GM18502 (cell line): ENCODE measurements around the gene CBL.
A peak's percentile ranks its signal among the peaks of the same experiment; 100 is the strongest.
"Not testable (repeated sequence)": the region's sequence is repeated elsewhere in the genome, so short reads cannot be mapped to it uniquely, and the experiment has no call there.

Experiments used
- ATAC-seq: cut with Tn5 transposase; IDR thresholded peaks from one replicate; pipeline ENCODE4 v1.9.1; 2021; ENCODE audit warnings: mild to moderate bottlenecking; ENCODE audit not compliant: unreplicated experiment, poor library complexity

CBL gene

GRCh38 chr11:119206511-119207414 is 624 bp downstream of the CBL start:
- ATAC-seq: peak; percentile 23

GRCh38 chr11:119207415-119207960 is 1.3 kb downstream of the CBL start:
- no peak for ATAC-seq

- ATAC-seq: no peak
These were observed 3.0 kb downstream of the CBL start for GRCh38 chr11:119209186-119209585.

- ATAC-seq: no peak
These were observed 3.9 kb downstream of the CBL start for GRCh38 chr11:119210050-119210449.

- no peak for ATAC-seq
These were observed 12.2 kb downstream of the CBL start for GRCh38 chr11:119218141-119218878.

- ATAC-seq: no peak
These were observed 16.2 kb downstream of the CBL start for GRCh38 chr11:119222308-119222707.

- no peak for ATAC-seq
These were observed 16.8 kb downstream of the CBL start for GRCh38 chr11:119222891-119223290.

- ATAC-seq: no peak
These were observed 17.7 kb downstream of the CBL start for GRCh38 chr11:119223856-119224255.

- ATAC-seq: not testable (repeated sequence)
These were observed 22.6 kb downstream of the CBL start for GRCh38 chr11:119228535-119229287.

GRCh38 chr11:119229288-119229672 is 23.1 kb downstream of the CBL start:
- ATAC-seq: no peak

- no peak for ATAC-seq
These were observed 23.6 kb downstream of the CBL start for GRCh38 chr11:119229741-119230140.

GRCh38 chr11:119236490-119236889 is 30.4 kb downstream of the CBL start:
- no peak for ATAC-seq

- ATAC-seq: no peak
These were observed 30.8 kb downstream of the CBL start for GRCh38 chr11:119236891-119237290.

GRCh38 chr11:119237515-119237914 is 31.4 kb downstream of the CBL start:
- ATAC-seq: no peak

- ATAC-seq: no peak
These were observed 42.9 kb downstream of the CBL start for GRCh38 chr11:119248750-119249670.

GRCh38 chr11:119249671-119250010 is 43.5 kb downstream of the CBL start:
- no peak for ATAC-seq

GRCh38 chr11:119251114-119251513 is 45.0 kb downstream of the CBL start:
- no peak for ATAC-seq

GRCh38 chr11:119254239-119254638 is 48.1 kb downstream of the CBL start:
- ATAC-seq: no peak

- ATAC-seq: no peak
These were observed 52.0 kb downstream of the CBL start for GRCh38 chr11:119258180-119258579.

- no peak for ATAC-seq
These were observed 52.8 kb downstream of the CBL start for GRCh38 chr11:119258983-119259382.
